Measurements from ENCODE around the gene HIVEP1. TPM values are rescaled to one million over a fixed set of nuclear protein-coding genes. Genes with fewer than 3 reads are reported as not detected.

Gene HIVEP1
- total and polyA plus RNA-seq, 7 experiments from 2014 or later, result 13.2 to 86.1 (median 31.5) TPM

- intact Hi-C loops (cut with micrococcal nuclease), result loop anchor here in 1 of 2 donors (1.0 to 5.0 kb wide), 3 partner anchors 8 to 68 kb away; no protein-coding TSS in a partner anchor
- ATAC-seq, result no peak
- no peaks in the 10 kb centered on the region for H3K9me3 ChIP-seq (ENCODE audit: control insufficient read depth in 2 of 3, low read length in 3 of 3)
- Mint-ChIP-seq H3K4me3 (peak overlapping the region in 1 of 10 donors; percentile 12), H3K27me3 (no peaks in the 10 kb centered on the region), H3K4me1 (peaks cover 19 to 52% (median 45%) of the 10 kb centered on the region in 7 donors), H3K27ac (peak overlapping the region in 1 of 9 donors; percentile 33), H3K36me3 (peaks cover 0 to 48% (median 44%) of the 10 kb centered on the region in 5 donors), H3K9me3 (peaks cover 0 to 9% (median 2%) of the 10 kb centered on the region in 11 donors)
- DNase-seq, result no peak
- no peaks in the 10 kb centered on the region for H3K36me3 ChIP-seq (ENCODE audit: control insufficient read depth in 2 of 3, insufficient read depth in 3 of 3, low read length in 3 of 3)
- H3K4me3 ChIP-seq (ENCODE audit: low read length), result no peak overlapping the region
- ChIA-PET CTCF (no interaction called here), POLR2A (interaction anchor here (0.5 kb wide), 1 partner anchor 8 kb away, joined by 3 read pairs; no protein-coding TSS in a partner anchor)
- no peaks in the 10 kb centered on the region for H3K27me3 ChIP-seq (ENCODE audit: control insufficient read depth in 2 of 2, insufficient read depth in 2 of 2, low read length in 2 of 2)
- no peaks in the 10 kb centered on the region for H3K4me1 ChIP-seq (ENCODE audit: control insufficient read depth in 2 of 2, insufficient read depth in 2 of 2, low read length in 2 of 2)
- H3K27ac ChIP-seq (ENCODE audit: low read depth, low read length), result no peak overlapping the region
Observed at GRCh38 chr6:12094689-12095088, 82.6 kb downstream of the HIVEP1 start.

GRCh38 chr6:12096342-12096741 is 84.2 kb downstream of the HIVEP1 start:
- ATAC-seq, result no peak
- no peak for DNase-seq
- peaks cover 15 to 64% (median 54%) of the 10 kb centered on the region in 7 donors for H3K4me1 Mint-ChIP-seq
- no peaks in the 10 kb centered on the region for H3K36me3 ChIP-seq (ENCODE audit: control insufficient read depth in 2 of 3, insufficient read depth in 3 of 3, low read length in 3 of 3)
- H3K36me3 Mint-ChIP-seq, result peaks cover 0 to 40% (median 36%) of the 10 kb centered on the region in 5 donors
- no peaks in the 10 kb centered on the region for H3K9me3 ChIP-seq (ENCODE audit: control insufficient read depth in 2 of 3, low read length in 3 of 3)
- H3K27ac Mint-ChIP-seq, result no peak overlapping the region
- POLR2A ChIA-PET, result no interaction called here
- peaks cover 0 to 9% (median 2%) of the 10 kb centered on the region in 11 donors for H3K9me3 Mint-ChIP-seq
- peaks cover 0 to 4% of the 10 kb centered on the region in 2 donors for H3K4me1 ChIP-seq (ENCODE audit: control insufficient read depth in 2 of 2, insufficient read depth in 2 of 2, low read length in 2 of 2)
- H3K27ac ChIP-seq (ENCODE audit: low read depth, low read length), result no peak overlapping the region
- no peak overlapping the region for H3K4me3 Mint-ChIP-seq
- H3K4me3 ChIP-seq (ENCODE audit: low read length), result no peak overlapping the region
- intact Hi-C loops (cut with micrococcal nuclease), result loop anchor here in 1 of 2 donors (5.0 kb wide), 1 partner anchor 66 kb away; no protein-coding TSS in a partner anchor
- H3K27me3 Mint-ChIP-seq, result no peaks in the 10 kb centered on the region
- H3K27me3 ChIP-seq (ENCODE audit: control insufficient read depth in 2 of 2, insufficient read depth in 2 of 2, low read length in 2 of 2), result no peaks in the 10 kb centered on the region
- CTCF ChIA-PET, result interaction anchor here (0.6 kb wide), 1 partner anchor 61 kb away, joined by 4 read pairs; no protein-coding TSS in a partner anchor

DNA sequence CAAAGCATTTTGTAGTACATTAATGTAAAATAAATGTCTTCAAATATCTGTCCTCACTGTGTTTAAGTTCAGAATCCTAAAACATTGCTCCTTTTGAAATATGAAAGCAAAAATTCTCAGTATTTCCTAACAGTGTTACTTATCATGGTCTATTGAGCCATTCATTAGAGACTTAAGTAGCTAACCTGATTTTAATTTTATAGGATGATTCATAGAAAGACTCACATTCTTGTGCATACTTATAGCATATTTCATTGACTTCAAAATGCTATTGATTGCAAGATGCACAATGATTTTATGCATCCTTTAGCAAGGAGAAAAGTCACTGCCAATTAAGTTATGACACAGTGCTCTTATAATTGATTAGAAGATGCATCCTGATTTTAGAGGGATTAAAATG is 85.7 kb downstream of the HIVEP1 start:
- Histone ChIP-seq H3K36me3 (ENCODE audit: control insufficient read depth in 2 of 3, insufficient read depth in 3 of 3, low read length in 3 of 3) (no peaks in the 10 kb centered on the region), H3K27ac (ENCODE audit: low read depth, low read length) (no peak overlapping the region), H3K27me3 (ENCODE audit: control insufficient read depth in 2 of 2, insufficient read depth in 2 of 2, low read length in 2 of 2) (no peaks in the 10 kb centered on the region), H3K4me1 (ENCODE audit: control insufficient read depth in 2 of 2, insufficient read depth in 2 of 2, low read length in 2 of 2) (peaks cover 0 to 12% of the 10 kb centered on the region in 2 donors), H3K9me3 (ENCODE audit: control insufficient read depth in 2 of 3, low read length in 3 of 3) (no peaks in the 10 kb centered on the region), H3K4me3 (ENCODE audit: low read length) (no peak overlapping the region)
- CTCF ChIA-PET, result no interaction called here
- no peak for ATAC-seq
- POLR2A ChIA-PET, result no interaction called here
- DNase-seq, result no peak
- H3K9me3 Mint-ChIP-seq, result peaks cover 0 to 4% (median 0%) of the 10 kb centered on the region in 11 donors
- peaks cover 15 to 78% (median 64%) of the 10 kb centered on the region in 7 donors for H3K4me1 Mint-ChIP-seq
- no peaks in the 10 kb centered on the region for H3K27me3 Mint-ChIP-seq
- no peak overlapping the region for H3K4me3 Mint-ChIP-seq
- H3K27ac Mint-ChIP-seq, result no peak overlapping the region
- H3K36me3 Mint-ChIP-seq, result peaks cover 0 to 26% (median 23%) of the 10 kb centered on the region in 5 donors
- intact Hi-C loops (cut with micrococcal nuclease), result loop anchor here in 1 of 2 donors (5.0 kb wide), 1 partner anchor 65 kb away; no protein-coding TSS in a partner anchor

DNA sequence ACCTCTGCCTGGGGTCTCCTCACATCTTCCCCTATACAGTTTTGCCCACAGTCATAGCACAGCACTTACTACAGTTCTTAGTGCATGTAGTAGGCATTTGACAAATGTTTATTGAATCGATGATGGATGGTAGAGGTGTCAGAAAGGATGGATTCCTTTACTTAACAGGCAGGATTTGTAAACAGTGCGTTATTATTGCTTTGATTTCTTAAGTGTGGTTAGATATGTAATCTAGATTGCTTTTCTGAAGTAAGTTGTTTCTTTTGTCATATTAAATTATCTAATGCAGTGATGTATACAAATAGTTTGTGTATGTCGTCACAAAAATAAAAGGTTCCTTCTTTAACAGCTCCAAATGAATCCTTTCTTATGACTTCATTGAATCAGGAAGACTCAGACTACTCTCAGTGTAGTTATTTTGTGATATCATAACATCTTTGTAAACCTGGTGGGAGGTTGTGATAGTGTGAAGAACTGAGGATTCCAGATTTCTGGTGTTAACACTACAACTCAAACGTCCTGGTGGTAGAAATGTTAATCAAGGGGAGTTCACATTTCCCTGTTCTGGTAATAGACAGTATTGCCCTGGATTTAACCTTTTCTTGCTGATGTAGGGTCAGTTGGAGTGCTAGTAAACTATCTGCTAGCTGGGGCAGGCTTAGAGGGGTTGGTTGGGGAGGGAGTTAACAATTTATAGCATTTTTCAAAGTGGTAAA is 87.7 kb downstream of the HIVEP1 start:
- DNase-seq (no peak), ATAC-seq (no peak)
- Histone ChIP-seq H3K36me3 (ENCODE audit: control insufficient read depth in 2 of 3, insufficient read depth in 3 of 3, low read length in 3 of 3) (no peaks in the 10 kb centered on the region), H3K27ac (ENCODE audit: low read depth, low read length) (no peak overlapping the region), H3K27me3 (ENCODE audit: control insufficient read depth in 2 of 2, insufficient read depth in 2 of 2, low read length in 2 of 2) (no peaks in the 10 kb centered on the region), H3K4me1 (ENCODE audit: control insufficient read depth in 2 of 2, insufficient read depth in 2 of 2, low read length in 2 of 2) (peaks cover 0 to 12% of the 10 kb centered on the region in 2 donors), H3K9me3 (ENCODE audit: control insufficient read depth in 2 of 3, low read length in 3 of 3) (no peaks in the 10 kb centered on the region), H3K4me3 (ENCODE audit: low read length) (no peak overlapping the region)
- Mint-ChIP-seq H3K4me3 (no peak overlapping the region), H3K36me3 (peaks cover 0 to 23% (median 14%) of the 10 kb centered on the region in 5 donors), H3K27ac (peak overlapping the region in 3 of 9 donors; percentile 27 to 56 (median 34)), H3K27me3 (no peaks in the 10 kb centered on the region), H3K4me1 (peaks cover 16 to 81% (median 68%) of the 10 kb centered on the region in 7 donors), H3K9me3 (peaks cover 0 to 3% (median 0%) of the 10 kb centered on the region in 11 donors)
- ChIA-PET CTCF (no interaction called here), POLR2A (no interaction called here)
- intact Hi-C loops (cut with micrococcal nuclease), result loop anchor here in 1 of 2 donors (2.0 to 5.0 kb wide), 3 partner anchors 13 to 63 kb away; no protein-coding TSS in a partner anchor

DNA sequence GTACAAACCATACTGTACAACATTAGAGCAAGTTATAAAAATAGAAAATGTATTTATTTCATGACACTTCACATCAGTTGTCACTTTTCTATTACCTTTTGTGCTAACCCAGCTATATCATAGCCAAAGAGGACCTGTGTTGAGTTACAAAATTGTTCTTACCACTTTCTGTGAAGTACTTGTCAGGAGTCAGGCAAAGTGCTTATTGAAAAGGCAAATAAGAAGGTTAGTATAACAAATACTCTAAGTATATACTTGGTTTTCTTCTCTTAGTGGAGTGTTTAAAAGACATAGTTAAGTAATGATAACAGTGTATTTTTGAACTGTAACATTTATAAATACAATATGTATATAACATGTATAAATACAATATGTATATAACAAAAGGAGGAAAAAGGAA is 88.9 kb downstream of the HIVEP1 start:
- Mint-ChIP-seq H3K4me1 (peaks cover 17 to 78% (median 69%) of the 10 kb centered on the region in 7 donors), H3K36me3 (peaks cover 0 to 23% (median 10%) of the 10 kb centered on the region in 5 donors), H3K27ac (no peak overlapping the region), H3K27me3 (no peaks in the 10 kb centered on the region), H3K9me3 (peaks cover 0 to 3% (median 0%) of the 10 kb centered on the region in 11 donors), H3K4me3 (no peak overlapping the region)
- ATAC-seq (no peak), DNase-seq (no peak)
- H3K9me3 ChIP-seq (ENCODE audit: control insufficient read depth in 2 of 3, low read length in 3 of 3), result no peaks in the 10 kb centered on the region
- POLR2A ChIA-PET, result interaction anchor here (0.9 kb wide), 1 partner anchor 10 kb away, joined by 3 read pairs; no protein-coding TSS in a partner anchor
- CTCF ChIA-PET, result interaction anchor here (0.7 kb wide), 1 partner anchor 10 kb away, joined by 3 read pairs; no protein-coding TSS in a partner anchor
- peaks cover 0 to 12% of the 10 kb centered on the region in 2 donors for H3K4me1 ChIP-seq (ENCODE audit: control insufficient read depth in 2 of 2, insufficient read depth in 2 of 2, low read length in 2 of 2)
- H3K27me3 ChIP-seq (ENCODE audit: control insufficient read depth in 2 of 2, insufficient read depth in 2 of 2, low read length in 2 of 2), result no peaks in the 10 kb centered on the region
- intact Hi-C loops (cut with micrococcal nuclease), result loop anchor here in 1 of 2 donors (2.0 kb wide), 2 partner anchors 14 kb away; no protein-coding TSS in a partner anchor
- H3K27ac ChIP-seq (ENCODE audit: low read depth, low read length), result no peak overlapping the region
- H3K4me3 ChIP-seq (ENCODE audit: low read length), result no peak overlapping the region
- no peaks in the 10 kb centered on the region for H3K36me3 ChIP-seq (ENCODE audit: control insufficient read depth in 2 of 3, insufficient read depth in 3 of 3, low read length in 3 of 3)

DNA sequence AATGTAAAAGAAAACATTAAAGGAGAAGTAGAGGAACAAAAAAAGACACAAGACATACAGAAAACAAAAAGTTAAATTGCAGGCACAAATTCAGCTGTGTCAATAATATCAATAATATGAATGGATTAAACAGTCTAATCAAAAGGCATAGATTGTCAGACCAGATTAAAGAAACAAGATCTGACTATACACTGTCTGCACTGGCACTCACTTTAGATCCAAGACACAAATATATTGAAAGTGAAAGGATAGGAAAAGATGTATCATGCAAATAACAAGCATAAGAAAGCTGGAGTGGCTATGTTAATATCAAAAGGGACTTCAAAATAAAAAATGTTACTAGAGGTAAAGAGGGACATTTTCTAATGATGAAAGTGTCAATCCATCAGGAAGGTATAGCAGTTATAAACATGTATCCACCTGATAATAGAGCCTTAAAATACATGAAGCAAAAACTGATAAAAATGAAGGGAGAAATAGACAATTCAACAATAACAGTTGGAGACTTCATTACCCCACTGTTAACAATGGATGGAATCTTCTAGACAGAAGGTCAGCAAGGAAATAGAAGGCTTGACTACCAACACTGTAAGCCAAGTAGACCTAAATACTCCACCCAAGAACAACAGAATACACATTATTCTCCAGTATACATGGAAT is 89.7 kb downstream of the HIVEP1 start:
- peaks cover 0 to 3% (median 0%) of the 10 kb centered on the region in 11 donors for H3K9me3 Mint-ChIP-seq
- no peaks in the 10 kb centered on the region for H3K27me3 Mint-ChIP-seq
- peaks cover 0 to 12% of the 10 kb centered on the region in 2 donors for H3K4me1 ChIP-seq (ENCODE audit: control insufficient read depth in 2 of 2, insufficient read depth in 2 of 2, low read length in 2 of 2)
- ChIA-PET POLR2A (interaction anchor here (0.6 to 0.9 kb wide), 2 partner anchors 9 to 28 kb away, joined by 3 read pairs; no protein-coding TSS in a partner anchor), CTCF (interaction anchor here (0.7 kb wide), 1 partner anchor 11 kb away, joined by 3 read pairs; no protein-coding TSS in a partner anchor)
- ATAC-seq (no peak), DNase-seq (no peak)
- peak overlapping the region in 7 of 10 donors; percentile 9 to 51 (median 32) for H3K4me3 Mint-ChIP-seq
- no peaks in the 10 kb centered on the region for H3K36me3 ChIP-seq (ENCODE audit: control insufficient read depth in 2 of 3, insufficient read depth in 3 of 3, low read length in 3 of 3)
- no peak overlapping the region for H3K4me3 ChIP-seq (ENCODE audit: low read length)
- no peaks in the 10 kb centered on the region for H3K9me3 ChIP-seq (ENCODE audit: control insufficient read depth in 2 of 3, low read length in 3 of 3)
- H3K4me1 Mint-ChIP-seq, result peaks cover 14 to 75% (median 70%) of the 10 kb centered on the region in 7 donors
- H3K27me3 ChIP-seq (ENCODE audit: control insufficient read depth in 2 of 2, insufficient read depth in 2 of 2, low read length in 2 of 2), result no peaks in the 10 kb centered on the region
- H3K27ac ChIP-seq (ENCODE audit: low read depth, low read length), result no peak overlapping the region
- intact Hi-C loops (cut with micrococcal nuclease), result loop anchor here (1.0 to 2.0 kb wide), 4 partner anchors 7 to 15 kb away; no protein-coding TSS in a partner anchor
- peak overlapping the region in 5 of 9 donors; percentile 1 to 65 (median 39) for H3K27ac Mint-ChIP-seq
- peaks cover 0 to 24% (median 10%) of the 10 kb centered on the region in 5 donors for H3K36me3 Mint-ChIP-seq
